Fibroblast of the conjunctiva (primary cell): ENCODE results near the gene MARCHF11.

Source experiments
- DNase-seq: peaks from one replicate; pipeline ENCODE4 v3.0.0-alpha.2; 2010; ENCODE audit warnings: low read depth

Gene MARCHF11

GRCh38 chr5:16179511-16179935 is at the start of gene MARCHF11:
MARCHF11 (minus strand) TSS chr5:16179791; CDS start chr5:16179575, 216 bp downstream.
- no peak for DNase-seq

- DNase-seq = no peak
Observed at GRCh38 chr5:16225927-16226326, 46.3 kb upstream of the MARCHF11 start.

- DNase-seq = no peak
Observed at GRCh38 chr5:16192311-16192710, 12.7 kb upstream of the MARCHF11 start.

- no peak for DNase-seq
Observed at GRCh38 chr5:16180789-16181082, 1.1 kb upstream of the MARCHF11 start.

- DNase-seq = no peak
Observed at GRCh38 chr5:16179936-16180788, 571 bp upstream of the MARCHF11 start.

GRCh38 chr5:16178745-16179372 is 732 bp downstream of the MARCHF11 start:
- peak; percentile 22 for DNase-seq

GRCh38 chr5:16169550-16169949 is 10.0 kb downstream of the MARCHF11 start:
- no peak for DNase-seq

- DNase-seq = peak; percentile 47
Observed at GRCh38 chr5:16160706-16161105, 18.9 kb downstream of the MARCHF11 start.

GRCh38 chr5:16159636-16160035 is 20.0 kb downstream of the MARCHF11 start:
- no peak for DNase-seq

- DNase-seq = no peak
Observed at GRCh38 chr5:16156152-16156551, 23.4 kb downstream of the MARCHF11 start.

- DNase-seq = no peak
Observed at GRCh38 chr5:16152601-16153568, 26.7 kb downstream of the MARCHF11 start.

GRCh38 chr5:16149621-16150020 is 30.0 kb downstream of the MARCHF11 start:
- DNase-seq = no peak

GRCh38 chr5:16147179-16147900 is 32.3 kb downstream of the MARCHF11 start:
- no peak for DNase-seq

GRCh38 chr5:16144416-16144815 is 35.2 kb downstream of the MARCHF11 start:
- no peak for DNase-seq

- no peak for DNase-seq
Observed at GRCh38 chr5:16143361-16144049, 36.1 kb downstream of the MARCHF11 start.

- DNase-seq = no peak
Observed at GRCh38 chr5:16140944-16141343, 38.6 kb downstream of the MARCHF11 start.

GRCh38 chr5:16140417-16140816 is 39.2 kb downstream of the MARCHF11 start:
- DNase-seq = no peak

GRCh38 chr5:16137177-16137576 is 42.4 kb downstream of the MARCHF11 start:
- no peak for DNase-seq

GRCh38 chr5:16135506-16135905 is 44.1 kb downstream of the MARCHF11 start:
- no peak for DNase-seq

GRCh38 chr5:16135003-16135402 is 44.6 kb downstream of the MARCHF11 start:
- DNase-seq = no peak

- no peak for DNase-seq
Observed at GRCh38 chr5:16134204-16134603, 45.4 kb downstream of the MARCHF11 start.
